ENCODE results near the gene CACNB2. TPM values are rescaled to one million over a fixed set of nuclear protein-coding genes. Genes with fewer than 3 reads are reported as not detected.

CACNB2 gene
- total and polyA plus RNA-seq, 2 of the 13 experiments (the other 11 are each of a cell fraction or from before 2014, with no cell fraction given), result not detected

DNA sequence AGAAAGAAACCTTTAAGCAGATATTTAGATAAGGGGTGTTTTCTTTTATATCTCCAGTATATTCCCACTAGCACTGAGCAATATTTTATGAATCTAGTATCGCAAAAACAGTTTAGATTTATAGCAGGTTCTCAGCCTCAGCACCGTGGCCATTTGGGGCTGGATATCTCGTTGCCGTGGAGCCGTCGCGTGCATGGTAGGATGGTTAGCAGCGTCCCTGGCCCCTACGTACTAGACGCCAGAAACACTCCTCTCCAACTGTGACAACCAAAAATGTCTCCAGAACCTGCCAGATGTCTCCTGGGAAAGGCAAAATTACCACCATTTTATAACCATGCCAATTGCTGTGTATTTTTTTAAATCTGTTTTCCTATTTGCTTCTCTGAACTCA lies 172.9 kb downstream of the CACNB2 start:
- H3K27ac ChIP-seq (ENCODE audit: extremely low read length, insufficient read depth, low read length), result no peak overlapping the region
- ChIA-PET POLR2A (no interaction called here), CTCF (ENCODE audit: low intra/inter-chr PET ratio, low total read pairs) (interaction anchor here (1.1 kb wide), 1 partner anchor 209 kb away, joined by 3 read pairs; no protein-coding TSS in a partner anchor)
- H3K4me2 ChIP-seq (ENCODE audit: low read depth, low read length), result no peak overlapping the region
- no peaks in the 10 kb centered on the region for H3K36me3 ChIP-seq (replicated peaks in 1 of 2; ENCODE audit: control insufficient read depth in 1 of 2, insufficient read depth in 2 of 2, low read length in 2 of 2)
- H3K79me2 ChIP-seq (ENCODE audit: insufficient read depth, low read length), result no peaks in the 10 kb centered on the region
- no peak overlapping the region for H3K9ac ChIP-seq (ENCODE audit: insufficient read depth, low read depth, low read length)
- H3K27me3 ChIP-seq (ENCODE audit: control insufficient read depth in 1 of 2, insufficient read depth in 2 of 2, low read length in 2 of 2), result peaks cover 0 to 6% of the 10 kb centered on the region in 2 experiments; a peak in 1 of 5 replicates
- TF ChIP-seq ZNF550 (CRISPR knock-in tag; IDR thresholded peaks at IDR 0.05; ENCODE audit: borderline replicate concordance), result no peak
- TF ChIP-seq ZFP36 (IDR thresholded peaks at IDR 0.05; ENCODE audit: borderline replicate concordance, low read depth, low read length, partially characterized antibody), result no peak
- TF ChIP-seq, protein P1, sequence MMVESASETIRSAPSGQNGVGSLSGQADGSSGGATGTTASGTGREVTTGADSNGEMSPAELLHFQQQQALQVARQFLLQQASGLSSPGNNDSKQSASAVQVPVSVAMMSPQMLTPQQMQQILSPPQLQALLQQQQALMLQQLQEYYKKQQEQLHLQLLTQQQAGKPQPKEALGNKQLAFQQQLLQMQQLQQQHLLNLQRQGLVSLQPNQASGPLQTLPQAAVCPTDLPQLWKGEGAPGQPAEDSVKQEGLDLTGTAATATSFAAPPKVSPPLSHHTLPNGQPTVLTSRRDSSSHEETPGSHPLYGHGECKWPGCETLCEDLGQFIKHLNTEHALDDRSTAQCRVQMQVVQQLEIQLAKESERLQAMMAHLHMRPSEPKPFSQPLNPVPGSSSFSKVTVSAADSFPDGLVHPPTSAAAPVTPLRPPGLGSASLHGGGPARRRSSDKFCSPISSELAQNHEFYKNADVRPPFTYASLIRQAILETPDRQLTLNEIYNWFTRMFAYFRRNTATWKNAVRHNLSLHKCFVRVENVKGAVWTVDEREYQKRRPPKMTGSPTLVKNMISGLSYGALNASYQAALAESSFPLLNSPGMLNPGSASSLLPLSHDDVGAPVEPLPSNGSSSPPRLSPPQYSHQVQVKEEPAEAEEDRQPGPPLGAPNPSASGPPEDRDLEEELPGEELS (CRISPR knock-in tag; IDR thresholded peaks at IDR 0.05), result no peak
- no peak for TF ChIP-seq ZNF350 (CRISPR knock-in tag; IDR thresholded peaks at IDR 0.05; ENCODE audit: borderline replicate concordance, low read depth)
- TF ChIP-seq, protein P2, sequence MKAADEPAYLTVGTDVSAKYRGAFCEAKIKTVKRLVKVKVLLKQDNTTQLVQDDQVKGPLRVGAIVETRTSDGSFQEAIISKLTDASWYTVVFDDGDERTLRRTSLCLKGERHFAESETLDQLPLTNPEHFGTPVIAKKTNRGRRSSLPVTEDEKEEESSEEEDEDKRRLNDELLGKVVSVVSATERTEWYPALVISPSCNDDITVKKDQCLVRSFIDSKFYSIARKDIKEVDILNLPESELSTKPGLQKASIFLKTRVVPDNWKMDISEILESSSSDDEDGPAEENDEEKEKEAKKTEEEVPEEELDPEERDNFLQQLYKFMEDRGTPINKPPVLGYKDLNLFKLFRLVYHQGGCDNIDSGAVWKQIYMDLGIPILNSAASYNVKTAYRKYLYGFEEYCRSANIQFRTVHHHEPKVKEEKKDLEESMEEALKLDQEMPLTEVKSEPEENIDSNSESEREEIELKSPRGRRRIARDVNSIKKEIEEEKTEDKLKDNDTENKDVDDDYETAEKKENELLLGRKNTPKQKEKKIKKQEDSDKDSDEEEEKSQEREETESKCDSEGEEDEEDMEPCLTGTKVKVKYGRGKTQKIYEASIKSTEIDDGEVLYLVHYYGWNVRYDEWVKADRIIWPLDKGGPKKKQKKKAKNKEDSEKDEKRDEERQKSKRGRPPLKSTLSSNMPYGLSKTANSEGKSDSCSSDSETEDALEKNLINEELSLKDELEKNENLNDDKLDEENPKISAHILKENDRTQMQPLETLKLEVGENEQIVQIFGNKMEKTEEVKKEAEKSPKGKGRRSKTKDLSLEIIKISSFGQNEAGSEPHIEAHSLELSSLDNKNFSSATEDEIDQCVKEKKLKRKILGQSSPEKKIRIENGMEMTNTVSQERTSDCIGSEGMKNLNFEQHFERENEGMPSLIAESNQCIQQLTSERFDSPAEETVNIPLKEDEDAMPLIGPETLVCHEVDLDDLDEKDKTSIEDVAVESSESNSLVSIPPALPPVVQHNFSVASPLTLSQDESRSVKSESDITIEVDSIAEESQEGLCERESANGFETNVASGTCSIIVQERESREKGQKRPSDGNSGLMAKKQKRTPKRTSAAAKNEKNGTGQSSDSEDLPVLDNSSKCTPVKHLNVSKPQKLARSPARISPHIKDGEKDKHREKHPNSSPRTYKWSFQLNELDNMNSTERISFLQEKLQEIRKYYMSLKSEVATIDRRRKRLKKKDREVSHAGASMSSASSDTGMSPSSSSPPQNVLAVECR (CRISPR knock-in tag; IDR thresholded peaks at IDR 0.05; ENCODE audit: borderline replicate concordance), result no peak
- TF ChIP-seq ZNF546 (CRISPR knock-in tag; conservative IDR thresholded peaks at IDR 0.05), result no peak
- TF ChIP-seq NR2C2 (CRISPR knock-in tag; IDR thresholded peaks at IDR 0.05; ENCODE audit: borderline replicate concordance), result no peak
- no peak for TF ChIP-seq ZNF225 (CRISPR knock-in tag; IDR thresholded peaks at IDR 0.05)
- no peak for TF ChIP-seq HMG20A (CRISPR knock-in tag; IDR thresholded peaks at IDR 0.05; ENCODE audit: borderline replicate concordance)
- 60% methylated on average over 10 of the region's 10 CpGs for WGBS (ENCODE audit: low lambda C conversion rate)
- ATAC-seq, result no peak
- intact Hi-C loops (cut with micrococcal nuclease; ENCODE audit: unreplicated experiment) (no loop called here), in situ Hi-C loops (cut with HindIII; ENCODE audit: extremely low pct_ligation_motif_present, low pct_unique_long_range_greater_than_20kb) (no loop called here)
- no TSS peak for BruUV-seq (replicated peaks)
- FAIRE-seq, result no peak
- H3K4me1 ChIP-seq (ENCODE audit: insufficient read depth, low read length), result no peaks in the 10 kb centered on the region
- H3K9me3 ChIP-seq (ENCODE audit: low read length), result no peaks in the 10 kb centered on the region
- no peaks in the 10 kb centered on the region for H4K20me1 ChIP-seq (ENCODE audit: insufficient read depth, low read length)
- no peak overlapping the region for H2AFZ ChIP-seq (ENCODE audit: low read length)
- DNase-seq (ENCODE audit: low spot score), result no peak
- no peak overlapping the region for H3K4me3 ChIP-seq (replicated peaks in 1 of 3; ENCODE audit: insufficient read depth in 1 of 3, low read depth in 2 of 3, low read length in 3 of 3)
